NCI-H2029 treated with DMSO at 0.1 percent for 48 hours (cell line): ENCODE data around the gene TUBGCP2.

Experiments
- DNase-seq: peaks from one replicate; lab custom pipeline; 2025; lab: John Stamatoyannopoulos, UW

The TUBGCP2 gene

DNA sequence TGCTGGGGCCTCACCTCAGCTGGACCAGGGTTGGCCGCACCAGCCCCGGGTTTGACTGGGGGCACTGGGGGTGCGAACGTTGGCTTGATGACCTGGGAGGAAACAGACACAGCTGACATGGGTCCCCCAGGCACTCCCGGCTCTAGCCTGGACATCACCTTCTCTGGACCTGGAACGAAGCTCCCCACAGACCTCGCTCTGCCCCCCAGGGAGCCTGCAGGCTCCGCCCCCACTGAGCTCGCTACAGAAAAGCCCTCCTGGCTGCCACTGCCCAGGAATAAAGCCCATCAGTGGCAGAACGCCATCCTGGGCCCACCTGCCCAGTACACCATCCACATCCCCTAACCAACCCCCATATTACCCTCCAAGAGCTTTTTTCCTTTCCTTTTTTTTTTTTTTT, 45.0 kb downstream of the TUBGCP2 start:
- DNase-seq, result no peak

DNA sequence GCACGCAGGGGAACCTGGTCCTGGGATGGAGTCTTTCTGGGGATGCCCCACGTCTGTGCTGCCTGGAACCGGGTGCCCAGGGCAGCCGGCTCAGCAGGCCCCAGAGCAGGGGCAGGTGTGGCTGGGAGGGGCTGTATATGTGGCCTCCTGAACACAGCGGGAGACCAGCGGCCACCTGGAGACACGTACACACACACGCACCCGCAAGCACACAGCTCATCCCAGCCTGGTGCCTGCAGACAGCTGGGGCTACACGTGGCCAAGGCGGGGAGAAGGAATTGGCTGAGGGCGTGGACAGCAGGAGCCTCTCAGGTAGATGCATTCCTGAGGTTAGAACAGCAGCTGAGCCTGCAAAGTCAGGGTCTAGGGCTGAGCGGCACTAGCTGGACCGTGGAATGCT, 46.0 kb downstream of the TUBGCP2 start:
- no peak for DNase-seq

DNA sequence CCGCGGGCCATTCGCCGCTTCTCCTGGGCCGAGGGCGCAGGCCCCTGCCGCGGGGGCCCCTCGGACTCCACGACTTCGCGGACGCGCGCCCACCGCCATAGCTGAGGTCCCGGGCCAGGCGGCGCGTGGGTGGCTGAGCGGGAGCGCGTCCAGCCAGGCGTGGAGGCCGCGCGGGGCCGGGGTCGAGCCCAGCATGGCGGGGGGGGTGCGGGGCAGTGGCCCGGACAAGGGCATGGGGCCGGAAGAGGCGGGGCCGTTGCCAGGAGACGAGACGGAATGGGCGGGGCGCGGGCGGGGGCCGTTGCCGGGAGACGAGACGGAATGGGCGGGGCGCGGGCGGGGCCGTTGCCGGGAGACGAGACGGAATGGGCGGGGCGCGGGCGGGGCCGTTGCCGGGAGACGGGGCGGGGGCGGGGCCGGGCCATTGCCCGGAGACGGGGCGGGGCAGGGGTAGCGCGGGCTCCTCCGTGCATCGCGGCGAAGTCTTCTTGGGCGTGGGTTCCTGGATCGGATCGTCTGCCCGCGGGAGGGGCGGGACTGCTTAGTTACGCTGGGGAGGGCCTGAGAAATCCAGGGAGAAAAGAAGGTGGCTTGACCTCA, 46.8 kb downstream of the TUBGCP2 start:
- no peak for DNase-seq

DNA sequence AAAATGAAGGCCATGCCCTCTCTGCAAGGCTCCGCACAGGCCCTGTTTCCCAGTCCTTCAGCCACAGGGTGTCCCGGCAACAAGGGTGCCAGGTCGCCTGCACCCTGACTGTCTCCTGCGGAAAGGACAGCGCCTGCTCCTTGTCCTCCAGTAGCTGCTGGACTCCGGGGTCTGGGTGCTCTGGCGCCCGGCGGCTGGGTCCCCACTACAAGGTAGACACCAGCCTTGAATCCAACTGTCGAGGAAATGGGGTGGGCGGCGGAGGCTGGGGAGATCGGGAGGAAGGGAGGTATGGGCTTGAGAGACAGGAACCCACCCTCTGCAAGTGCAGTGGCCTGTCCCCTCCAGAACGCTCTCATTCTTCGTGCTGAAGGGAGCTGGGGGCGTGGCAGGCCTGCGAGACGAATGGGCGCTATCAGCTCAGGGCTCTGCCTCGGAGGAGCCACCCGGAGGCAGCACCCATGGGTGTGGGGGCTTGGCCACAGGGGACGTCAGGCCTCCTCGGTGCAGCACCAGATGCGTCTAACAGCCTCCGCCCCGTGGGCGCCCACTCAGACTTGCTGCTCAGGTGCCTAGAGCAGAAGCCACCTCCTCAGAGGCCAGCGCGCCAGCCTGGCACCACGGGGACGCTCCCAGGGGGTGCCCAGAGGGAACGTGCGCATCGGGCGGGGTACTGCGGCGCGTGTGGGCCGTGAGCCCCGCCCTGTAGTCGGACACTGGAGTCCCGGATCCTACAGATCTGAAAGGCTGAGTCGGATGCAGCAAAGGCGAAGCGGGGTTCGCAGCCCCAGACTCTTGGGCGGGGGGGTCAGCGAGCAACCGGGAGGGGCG, 47.6 kb downstream of the TUBGCP2 start:
- no peak for DNase-seq

DNA sequence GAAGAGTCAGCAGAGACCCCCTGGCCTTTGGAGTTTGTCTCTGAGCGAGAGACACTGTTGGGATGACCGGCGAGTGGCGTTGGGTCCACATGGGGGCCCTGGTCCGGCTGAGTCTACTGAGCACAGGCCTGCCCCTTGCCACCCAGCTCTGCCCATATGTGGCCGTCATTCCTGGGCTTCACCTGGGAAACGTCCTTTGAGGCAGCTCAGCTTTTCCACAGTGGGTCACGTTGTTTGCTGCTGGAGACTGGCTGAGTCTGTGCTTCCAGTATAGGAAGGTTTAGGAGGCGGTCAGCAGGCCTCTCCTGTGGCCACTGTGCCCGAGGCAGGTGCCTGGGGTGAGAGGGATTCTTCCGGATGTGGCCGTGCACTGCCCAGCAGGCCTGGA, 49.1 kb downstream of the TUBGCP2 start:
- no peak for DNase-seq

DNA sequence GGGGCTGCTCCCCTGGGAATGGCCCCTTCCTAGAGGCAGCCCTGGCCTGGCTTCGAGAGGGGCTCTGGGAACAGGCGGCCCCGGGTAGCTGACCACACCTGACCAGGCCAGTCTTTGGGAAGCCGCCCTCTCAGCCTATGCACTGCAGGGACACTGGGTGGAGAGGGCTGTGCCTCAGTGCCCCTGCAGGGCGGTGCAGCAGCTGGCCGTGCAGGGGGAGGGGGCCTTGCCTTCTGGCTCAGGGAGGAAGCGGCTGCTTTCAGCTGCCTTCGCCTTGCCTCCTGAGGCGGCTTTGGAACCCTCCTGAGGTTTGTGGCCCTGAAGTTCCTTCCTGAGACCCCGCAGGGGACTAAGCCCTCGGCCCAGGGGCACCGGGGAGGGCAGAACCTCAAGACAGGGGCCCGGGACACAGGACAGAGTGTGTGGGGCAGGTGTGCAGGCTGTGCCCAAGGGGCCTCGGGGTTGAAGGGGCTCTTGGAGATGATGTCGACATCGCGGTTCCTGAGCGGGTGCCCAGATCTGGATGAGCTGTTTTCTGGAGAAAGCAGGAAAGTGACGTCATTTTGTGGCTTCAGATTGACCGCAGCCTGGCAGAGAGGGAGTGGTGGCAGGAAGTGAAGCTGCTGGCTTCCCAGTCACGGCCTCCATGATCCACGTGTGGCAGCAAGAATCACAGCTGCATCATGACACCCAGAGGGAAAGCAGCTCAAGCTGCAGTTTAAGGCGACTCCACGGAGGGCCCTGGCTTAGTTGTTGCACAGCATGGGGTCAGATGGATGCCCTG, 49.7 kb downstream of the TUBGCP2 start:
- DNase-seq, result no peak

DNA sequence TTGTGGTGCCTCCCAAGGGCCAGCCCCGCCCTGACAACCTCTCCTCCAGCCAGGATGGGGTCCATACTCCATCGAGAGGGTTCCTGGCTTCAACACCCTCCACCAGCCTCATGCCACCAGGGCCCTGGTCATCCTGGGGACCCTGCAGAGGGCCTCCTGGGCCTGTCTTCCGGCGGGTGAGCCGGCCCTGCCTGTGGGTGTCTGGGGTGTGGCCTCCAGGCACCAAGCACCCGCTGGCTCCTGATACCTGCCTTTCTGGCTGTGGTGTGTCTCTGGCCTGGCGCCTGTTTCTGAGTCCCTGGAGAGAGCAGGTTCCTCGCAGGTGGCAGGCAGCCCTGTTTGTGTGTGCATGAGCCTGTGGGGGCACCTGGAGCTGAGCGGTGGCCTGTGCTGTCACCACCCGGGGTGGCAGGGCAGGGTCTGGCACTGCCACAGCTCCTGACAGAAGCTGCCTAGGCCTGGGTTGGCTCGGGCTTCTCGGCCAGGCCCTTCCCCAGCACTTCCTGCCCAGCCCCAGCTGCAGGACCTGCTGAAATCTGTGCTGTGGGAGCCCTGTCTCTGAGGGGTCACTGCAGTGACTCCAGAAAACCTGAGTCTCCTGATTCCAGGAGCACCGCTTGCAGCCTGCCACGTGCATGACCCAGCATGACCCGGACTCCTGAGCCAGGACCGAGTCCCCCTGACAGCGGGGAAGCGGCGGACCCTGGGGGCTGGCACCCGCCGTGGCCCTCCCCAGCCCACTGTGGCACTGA, 50.4 kb downstream of the TUBGCP2 start:
- DNase-seq, result no peak

DNA sequence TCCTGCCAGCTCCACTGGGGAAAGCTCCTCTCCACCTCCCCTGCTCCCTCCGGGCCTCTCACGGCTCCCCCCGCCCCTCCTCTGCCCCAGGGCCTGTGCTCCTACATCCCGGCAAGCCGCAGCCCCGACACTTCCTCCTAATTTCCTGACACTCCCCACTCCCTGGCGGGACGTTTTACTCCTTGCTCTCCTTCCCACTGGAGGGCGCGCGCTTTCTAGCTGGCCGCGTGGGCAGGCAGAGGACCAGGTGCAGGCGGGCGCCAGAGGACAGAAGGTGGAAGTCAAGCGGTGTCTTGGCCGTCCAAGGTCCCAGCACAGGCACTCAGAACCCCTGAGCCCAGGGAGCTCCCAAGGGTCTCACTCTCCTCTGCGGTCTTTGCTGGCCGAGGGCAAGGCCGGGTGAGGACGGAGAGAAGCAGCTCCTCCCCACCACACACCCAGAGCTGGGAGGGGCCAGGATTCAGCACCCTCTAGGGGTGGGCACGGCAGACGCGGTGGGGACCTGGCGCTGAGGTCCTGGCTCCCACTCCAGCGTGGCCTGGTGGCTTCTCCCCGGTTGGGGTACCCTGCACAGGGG, 51.1 kb downstream of the TUBGCP2 start:
- DNase-seq, result no peak

DNA sequence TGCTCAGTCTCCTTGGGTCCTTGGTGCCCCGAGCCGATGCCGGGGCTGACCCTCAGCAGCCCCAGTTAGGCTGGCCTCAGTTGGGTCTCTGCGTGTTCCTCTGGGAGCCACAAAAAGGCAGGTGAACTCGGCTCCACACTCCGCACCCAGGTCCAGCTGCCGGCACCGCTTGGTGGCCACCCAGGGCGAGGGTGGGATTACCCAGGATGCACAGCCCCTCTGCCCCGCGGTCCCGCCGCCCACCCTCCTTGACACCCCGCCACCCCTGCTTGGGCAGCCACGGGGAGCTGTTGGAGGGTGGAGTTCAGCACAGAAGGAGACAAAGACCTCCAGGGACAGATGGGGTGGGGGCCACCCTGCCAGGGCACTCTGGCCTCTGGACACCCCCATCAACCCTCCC, 53.3 kb downstream of the TUBGCP2 start:
- no peak for DNase-seq

DNA sequence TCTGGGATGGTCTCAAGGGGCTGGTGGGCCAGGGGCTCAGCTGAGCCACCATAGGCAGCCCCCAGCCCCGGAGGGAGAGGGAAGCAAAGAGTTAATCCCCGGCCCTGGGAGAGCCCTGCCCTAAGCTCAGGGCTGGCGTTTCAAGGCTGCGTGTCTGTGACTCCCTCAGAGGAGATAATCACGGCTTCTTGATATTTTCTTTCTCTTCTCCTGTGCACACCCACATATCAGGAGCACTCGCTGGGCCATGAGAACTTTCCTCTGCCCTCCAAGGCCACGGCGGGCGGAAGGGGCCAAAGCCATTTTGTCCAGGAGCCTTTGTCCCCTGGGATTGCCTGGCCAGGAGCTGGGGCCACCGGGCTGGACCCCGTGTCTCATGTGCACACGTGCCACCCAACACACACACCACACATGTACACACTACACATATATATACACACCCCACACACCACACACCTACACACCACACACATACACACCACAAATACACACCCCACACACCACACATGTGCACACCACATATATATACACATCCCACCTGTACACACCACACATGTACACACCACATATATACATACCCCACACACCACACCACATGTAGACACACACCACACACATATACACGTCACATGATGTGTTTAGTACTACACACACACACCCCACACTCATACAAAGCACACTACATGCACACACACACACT, 54.1 kb downstream of the TUBGCP2 start:
- DNase-seq, result no peak

DNA sequence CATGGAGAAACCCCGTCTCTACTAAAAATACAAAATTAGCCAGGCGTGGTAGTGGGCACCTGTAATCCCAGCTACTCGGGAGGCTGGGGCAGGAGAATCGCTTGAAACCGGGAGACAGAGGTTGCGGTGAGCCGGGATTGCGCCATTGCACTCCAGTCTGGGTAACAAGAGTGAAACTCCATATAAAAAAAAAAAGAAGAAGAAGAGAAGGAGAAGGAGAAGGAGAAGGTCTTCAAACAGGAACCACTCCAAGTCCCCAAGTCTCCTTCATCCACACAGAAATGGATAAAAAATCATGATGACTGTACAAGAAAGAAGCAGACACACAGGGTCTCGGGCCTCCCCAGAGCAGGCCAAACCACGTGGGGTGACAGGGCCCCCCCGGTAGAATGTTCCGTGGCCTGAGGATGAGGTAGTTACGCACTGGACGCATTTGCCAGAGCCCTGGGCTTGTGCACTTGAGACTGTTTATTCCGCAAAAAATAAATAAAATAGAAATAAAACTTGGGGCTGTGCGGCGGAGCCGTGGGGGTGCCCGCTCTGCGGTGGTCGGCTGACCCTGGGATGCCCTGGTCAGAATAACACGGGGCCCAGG, 55.2 kb downstream of the TUBGCP2 start:
- no peak for DNase-seq

DNA sequence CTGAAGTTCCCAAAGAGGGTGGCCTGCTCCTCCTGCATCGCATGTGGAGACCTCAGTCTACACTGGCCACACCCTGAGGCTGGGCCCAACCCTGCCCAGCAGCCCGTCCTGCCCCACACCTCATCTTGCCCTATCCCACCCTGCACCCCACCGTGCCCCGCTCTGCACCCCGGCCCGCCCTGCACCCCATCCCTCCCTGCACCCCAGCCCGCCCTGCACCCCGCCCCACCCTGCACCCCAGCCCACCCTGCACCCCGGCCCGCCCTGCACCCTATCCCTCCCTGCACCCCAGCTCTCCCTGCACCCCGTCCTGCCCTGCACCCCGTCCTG, 56.5 kb downstream of the TUBGCP2 start:
- no peak for DNase-seq

DNA sequence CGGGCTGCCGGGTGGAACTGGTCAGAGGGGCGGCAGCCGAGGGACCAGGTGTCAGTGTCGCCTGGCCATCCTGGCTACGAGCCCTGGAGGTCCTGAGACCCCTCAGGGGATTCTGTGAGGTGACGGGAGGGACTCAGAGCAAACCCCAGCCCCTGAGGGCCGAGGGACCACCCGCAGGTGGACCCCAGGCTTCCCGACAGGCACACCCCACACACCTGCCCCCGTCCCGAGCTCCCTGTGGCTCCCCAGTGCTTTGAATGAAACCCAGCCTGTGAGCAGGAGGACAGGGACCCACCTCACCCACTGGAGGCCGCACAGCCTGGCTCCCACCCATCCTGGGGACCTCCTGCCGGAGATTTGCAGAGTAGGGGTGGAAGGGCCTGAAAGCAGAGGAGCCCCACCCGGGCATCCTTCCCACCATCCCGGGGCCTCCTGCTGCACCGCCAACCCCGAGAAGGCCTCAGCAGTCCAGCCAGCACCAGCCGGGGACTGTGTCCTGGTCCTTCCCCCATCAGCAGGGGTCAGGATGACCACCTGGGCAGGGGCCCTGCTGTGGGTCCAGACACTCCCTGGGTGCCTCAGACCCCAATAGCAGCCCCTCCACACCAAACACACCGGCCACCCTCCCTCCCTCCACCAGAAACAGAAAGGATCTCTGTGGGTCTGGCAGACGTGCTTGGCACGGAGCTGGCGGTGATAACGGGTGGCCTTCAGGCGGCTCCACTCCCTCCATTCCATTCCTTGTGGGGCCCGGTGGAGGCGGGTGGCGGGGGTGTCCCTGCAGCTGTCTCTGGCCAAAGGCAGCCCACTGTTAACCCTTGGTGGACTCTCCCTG, 57.1 kb downstream of the TUBGCP2 start:
- no peak for DNase-seq

DNA sequence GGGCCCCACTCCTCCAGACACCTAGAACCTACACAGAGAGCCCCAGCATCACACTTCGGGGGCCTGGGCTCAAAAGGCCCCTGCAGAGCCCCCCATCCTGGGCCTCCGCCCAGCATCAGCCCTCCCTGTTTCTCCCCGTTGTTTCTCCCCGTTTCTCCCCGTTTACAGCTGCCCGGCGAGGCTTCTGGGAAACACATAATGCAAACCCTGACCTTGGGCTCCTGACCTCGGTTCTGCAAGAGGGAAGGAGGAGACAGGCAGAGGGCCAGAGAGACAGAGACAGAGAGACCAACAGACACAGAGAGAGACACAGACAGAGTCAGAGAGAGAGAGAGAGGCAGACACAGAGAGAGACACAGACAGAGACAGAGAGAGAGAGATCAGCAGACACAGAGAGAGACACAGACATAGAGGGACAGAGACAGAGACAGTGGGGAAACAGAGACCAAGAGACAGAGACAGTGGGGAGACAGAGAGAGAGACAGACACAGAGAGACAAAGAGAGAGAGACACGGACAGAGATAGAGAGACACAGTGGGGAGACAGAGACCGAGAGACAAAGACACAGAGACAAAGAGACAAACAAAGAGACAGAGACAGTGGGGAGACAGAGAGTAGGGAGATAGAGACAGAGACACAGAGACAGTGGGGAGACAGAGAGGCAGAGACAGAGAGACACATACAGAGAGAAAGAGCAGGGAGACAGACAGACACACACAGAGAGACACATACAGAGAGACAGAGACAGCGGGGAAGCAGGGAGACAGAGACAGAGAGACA, 58.5 kb downstream of the TUBGCP2 start:
- DNase-seq, result no peak

DNA sequence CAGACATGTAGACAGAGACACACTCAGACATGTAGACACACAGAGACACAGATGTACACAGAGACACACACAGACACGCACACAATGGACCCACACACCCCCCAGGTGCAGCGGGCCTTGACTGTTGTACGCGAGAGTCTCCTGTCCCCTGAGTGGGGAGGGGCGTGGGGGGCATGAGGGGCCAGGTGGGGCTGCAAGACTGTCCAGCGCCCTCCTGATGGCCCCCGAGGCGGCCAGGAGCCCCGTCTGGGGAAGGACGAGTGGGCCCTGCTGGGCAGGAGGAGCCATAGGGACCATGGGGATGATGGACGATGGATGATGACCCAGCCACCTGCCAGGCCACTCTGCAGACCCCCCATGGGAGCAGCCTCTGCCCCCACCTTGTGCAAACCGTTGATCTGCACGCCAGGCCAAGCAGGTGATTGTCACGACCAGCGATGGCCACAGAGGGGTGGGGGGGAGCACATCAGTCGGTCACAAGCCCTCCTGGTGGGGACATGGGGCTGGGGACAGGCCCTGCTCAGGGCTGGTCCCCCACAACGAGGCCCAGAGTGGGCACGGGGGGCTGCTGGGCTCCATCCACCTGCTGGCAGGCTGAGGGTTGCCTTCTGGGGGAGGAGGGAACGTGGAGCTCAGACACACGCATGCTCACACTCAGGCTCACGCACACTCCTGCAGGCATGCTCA, 59.4 kb downstream of the TUBGCP2 start:
- no peak for DNase-seq

DNA sequence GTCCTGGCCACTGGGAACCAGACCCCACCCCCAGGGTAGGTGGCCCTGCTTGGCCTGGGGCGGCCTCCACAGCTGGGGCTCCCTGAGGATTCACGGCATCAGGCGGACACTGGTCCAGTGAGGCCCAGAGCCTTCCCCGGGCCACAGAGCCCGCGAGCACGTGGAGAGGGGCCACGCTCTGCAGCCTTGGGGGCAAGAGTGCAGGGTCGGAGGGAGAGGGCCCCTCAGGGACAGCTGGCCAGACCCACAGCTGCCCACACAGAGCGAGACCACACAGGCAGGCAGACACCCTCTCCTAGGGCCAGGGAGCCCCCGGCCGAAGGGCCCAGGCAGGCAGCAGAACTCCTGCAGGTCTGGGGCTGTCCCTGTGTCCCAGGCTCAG, 60.3 kb downstream of the TUBGCP2 start:
- DNase-seq, result no peak

DNA sequence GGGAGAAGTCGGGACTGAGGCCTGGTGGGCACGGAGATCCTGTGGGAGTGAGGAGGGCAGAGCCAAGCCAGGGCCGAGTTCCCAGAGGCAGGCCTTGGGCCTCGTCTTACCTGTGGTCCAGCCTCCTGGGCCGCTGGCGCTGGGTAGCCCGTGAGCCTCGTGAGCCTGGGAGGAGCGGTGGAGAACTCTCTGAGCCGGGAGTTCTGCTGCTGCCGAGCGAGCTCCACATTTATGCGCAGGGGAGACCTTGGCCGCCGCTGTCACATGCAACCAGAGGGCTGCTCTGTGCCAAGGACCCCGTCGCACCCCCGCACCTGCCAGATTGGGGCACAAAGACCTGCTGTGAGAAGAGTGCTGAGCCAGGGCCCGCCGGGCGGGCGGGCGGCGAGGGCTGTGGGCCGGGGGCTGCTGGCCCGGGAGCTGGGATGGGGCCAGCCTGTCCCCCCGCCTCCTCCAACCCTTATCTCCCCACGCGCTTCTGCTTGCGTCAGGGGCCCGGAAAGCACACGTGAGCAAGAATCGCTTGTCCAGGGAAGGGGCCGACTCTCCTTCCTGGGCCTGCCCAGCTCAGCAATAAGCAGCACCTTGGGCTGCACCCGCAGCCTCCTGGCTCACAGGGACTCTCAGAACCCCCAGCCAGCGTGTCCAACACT, 60.9 kb downstream of the TUBGCP2 start:
- no peak for DNase-seq

DNA sequence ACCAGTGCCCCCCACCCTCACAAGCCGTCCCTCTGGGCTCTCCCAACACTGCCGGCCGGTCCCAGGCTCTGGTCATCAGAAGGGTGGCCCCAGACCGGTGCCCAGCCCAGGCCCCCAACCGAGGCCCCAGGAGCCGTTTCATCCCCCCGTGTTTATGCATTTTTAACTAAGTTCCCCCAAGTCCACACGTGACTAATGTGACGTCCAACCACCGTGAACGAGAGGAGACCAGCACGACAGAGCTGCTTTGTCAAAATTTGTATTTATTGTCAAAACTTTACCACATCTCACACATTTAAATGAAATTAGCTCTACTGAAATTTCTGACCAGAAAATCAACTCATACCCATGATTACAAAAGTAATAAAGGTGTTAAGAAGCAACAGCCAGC, 62.4 kb downstream of the TUBGCP2 start:
- DNase-seq, result no peak
